A549 treated with ZK216348 at 1 μM for 4 hours (cell line): Measurements from ENCODE around the gene SLC6A1. TPM values are rescaled to one million over a fixed set of nuclear protein-coding genes. Genes with fewer than 3 reads are reported as not detected.

Source experiments
- total RNA-seq: library from RNA; stranded (reverse); fragments of 200-300 nt; extraction: Qiagen RNA extraction; gene quantifications from 5 replicates; pipeline ENCODE4 v1.2.3, GENCODE V29; 2022; ENCODE audit warnings: low read depth

The SLC6A1 gene
- total RNA-seq, result not detected in 5 replicates

GRCh38 chr3:10992017-10992942 lies at the start of gene SLC6A1:
Gene SLC6A1, plus strand, starts transcription at chr3:10992748. Its CDS starts 24,464 bp downstream, at chr3:11017212.

Other genes with a start within 250 kb of the SLC6A1 start
- 0.04 to 0.21 TPM (median 0.09 TPM) in 4 of 5 replicates, not detected in the other for gene SLC6A11, start 176.5 kb upstream of the SLC6A1 start, total RNA-seq
- gene HRH1, start 161.7 kb downstream of the SLC6A1 start, total RNA-seq, result 6.8 to 8.4 TPM (median 7.8 TPM) in 5 replicates